ENCODE data around the gene PNMT.

PNMT gene, protein sequence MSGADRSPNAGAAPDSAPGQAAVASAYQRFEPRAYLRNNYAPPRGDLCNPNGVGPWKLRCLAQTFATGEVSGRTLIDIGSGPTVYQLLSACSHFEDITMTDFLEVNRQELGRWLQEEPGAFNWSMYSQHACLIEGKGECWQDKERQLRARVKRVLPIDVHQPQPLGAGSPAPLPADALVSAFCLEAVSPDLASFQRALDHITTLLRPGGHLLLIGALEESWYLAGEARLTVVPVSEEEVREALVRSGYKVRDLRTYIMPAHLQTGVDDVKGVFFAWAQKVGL

DNA sequence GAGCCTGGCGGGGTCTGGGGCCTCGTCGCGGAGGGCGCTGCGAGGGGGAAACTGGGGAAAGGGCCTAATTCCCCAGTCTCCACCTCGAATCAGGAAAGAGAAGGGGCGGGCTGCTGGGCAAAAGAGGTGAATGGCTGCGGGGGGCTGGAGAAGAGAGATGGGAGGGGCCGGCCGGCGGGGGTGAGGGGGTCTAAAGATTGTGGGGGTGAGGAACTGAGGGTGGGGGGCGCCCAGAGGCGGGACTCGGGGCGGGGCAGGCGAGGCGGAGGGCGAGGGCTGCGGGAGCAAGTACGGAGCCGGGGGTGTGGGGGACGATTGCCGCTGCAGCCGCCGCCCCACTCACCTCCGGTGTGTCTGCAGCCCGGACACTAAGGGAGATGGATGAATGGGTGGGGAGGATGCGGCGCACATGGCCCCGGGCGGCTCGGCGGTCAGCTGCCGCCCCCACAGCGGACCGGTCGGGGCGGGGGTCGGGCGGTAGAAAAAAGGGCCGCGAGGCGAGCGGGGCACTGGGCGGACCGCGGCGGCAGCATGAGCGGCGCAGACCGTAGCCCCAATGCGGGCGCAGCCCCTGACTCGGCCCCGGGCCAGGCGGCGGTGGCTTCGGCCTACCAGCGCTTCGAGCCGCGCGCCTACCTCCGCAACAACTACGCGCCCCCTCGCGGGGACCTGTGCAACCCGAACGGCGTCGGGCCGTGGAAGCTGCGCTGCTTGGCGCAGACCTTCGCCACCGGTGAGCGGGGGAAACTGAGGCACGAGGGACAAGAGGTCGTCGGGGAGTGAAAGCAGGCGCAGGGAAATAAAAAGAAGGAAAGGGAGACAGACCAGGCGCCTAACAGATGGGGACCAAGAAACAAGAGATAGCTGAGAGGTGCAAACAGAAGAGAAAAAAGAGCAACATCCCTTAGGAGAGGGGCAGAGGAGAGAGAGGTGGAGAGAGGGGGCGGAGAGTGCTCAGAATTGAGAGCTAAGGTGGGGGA, at the start of gene PNMT:
Gene PNMT, plus strand, starts transcription at position 509 of the 980 bp plus-strand sequence. Its CDS starts 23 bp downstream, at position 532.
- DNase-seq (ENCODE audit: low spot score): peak; percentile 58

DNA sequence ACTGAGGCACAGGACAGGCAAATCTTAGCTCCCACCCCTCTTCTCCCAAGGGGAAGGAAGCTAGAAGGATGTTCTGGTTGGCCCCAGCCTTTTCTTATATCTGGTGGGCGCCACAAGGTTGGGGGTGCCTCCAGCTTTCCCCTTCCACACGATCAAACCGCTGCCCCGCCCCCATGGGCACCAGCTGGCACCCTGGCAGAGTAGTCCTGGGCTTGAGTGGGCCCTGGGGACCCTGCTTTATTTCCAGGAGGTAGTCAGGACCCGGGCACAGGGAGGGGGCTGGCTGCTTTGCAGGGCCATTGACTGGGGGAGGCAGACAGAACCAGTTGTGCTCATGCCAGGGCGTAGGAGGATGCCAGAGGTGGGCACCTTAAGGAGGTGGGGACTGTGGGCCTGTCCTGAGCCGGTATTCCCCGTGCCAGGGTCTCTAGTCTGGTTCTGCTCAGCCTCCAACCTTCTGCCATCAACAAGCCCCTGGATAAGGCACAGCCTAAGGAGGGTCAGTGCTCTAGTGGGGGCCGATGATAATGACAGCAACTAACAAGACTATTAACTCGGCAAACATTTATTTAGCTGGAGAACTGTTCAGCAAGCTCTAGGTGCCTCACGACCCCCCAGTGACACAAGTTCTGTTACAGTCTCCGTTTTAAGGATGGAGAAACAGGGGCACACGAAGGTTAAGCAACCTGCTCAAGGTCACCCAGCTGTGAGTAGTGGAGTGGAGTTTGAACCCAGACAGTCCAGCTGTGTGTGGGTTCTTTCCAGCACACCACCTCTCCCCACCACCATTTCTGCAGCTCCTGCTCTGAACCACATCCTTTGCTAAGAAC, 49.1 kb upstream of the PNMT start:
- no peak for DNase-seq (ENCODE audit: low spot score)

DNA sequence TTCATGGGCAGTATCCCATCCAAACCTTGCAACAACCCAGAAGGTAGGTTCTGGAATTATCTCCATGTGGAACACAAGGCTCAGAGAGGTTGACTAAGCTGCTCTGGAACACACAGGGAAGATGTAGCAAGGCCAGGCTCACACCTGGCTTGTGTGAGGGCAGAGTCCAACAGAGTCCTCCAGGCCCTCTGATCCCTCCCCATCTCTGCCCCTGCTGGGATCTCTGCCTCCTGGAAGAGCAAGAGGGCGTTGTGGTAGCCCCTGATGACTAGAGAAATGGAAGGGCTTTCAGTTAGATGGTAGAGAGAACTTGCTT, 48.5 kb upstream of the PNMT start:
- DNase-seq (ENCODE audit: low spot score): no peak

DNA sequence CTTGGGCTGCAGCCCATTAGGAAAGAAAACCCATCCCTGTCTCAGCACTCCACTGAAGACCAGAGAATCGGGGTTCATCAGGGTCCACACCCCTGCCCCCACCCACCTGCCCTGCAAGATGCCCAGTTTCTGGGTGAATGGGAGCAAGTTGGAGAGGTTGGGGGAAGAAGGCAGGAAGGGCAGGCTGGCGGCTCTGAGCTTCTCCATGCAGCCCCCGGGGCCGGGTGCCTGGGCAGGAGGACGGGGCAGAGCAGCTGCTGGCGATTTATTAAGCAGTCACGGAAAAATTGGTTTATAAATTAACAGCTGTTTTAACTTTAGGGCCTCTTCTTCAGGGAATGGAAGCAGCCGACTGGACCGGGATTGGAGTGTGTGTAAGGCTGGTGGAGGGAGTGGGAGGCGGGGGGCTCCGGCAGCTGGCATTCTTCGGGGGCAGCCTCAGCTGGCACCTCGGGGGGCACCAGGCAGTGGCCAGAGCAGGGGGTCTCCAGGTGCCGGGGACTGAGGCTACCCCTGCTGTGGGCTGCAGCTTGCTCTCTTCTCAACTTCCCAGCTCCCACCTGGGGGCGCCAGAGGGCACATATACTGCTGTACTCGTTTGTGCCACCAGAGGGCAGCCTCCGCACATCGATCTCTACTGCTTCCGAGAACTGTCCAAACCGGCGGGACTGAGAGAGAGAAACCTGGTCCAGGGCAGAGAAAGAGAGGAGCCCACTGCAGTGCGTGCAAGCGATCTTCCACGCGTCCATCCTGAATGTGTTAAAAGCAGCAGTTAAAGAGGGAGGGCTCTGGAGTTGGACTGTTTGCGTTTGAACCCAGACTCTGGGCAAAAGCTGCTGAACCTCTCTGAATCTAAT, 46.5 kb upstream of the PNMT start:
- peak; percentile 89 for DNase-seq (ENCODE audit: low spot score)

GRCh38 chr17:39622380-39623006, 45.8 kb upstream of the PNMT start:
- DNase-seq (ENCODE audit: low spot score): no peak

- DNase-seq (ENCODE audit: low spot score): peak; percentile 85
Observed at GRCh38 chr17:39623356-39623950, 44.8 kb upstream of the PNMT start.

GRCh38 chr17:39624313-39624712, 43.9 kb upstream of the PNMT start:
- no peak for DNase-seq (ENCODE audit: low spot score)

GRCh38 chr17:39625198-39625785, 43.0 kb upstream of the PNMT start:
- no peak for DNase-seq (ENCODE audit: low spot score)

GRCh38 chr17:39626171-39627046, 41.8 kb upstream of the PNMT start, which contains the start of gene PPP1R1B:
TSS of gene PPP1R1B (plus strand) at chr17:39626952. CDS start at chr17:39627393, 441 bp downstream.
- DNase-seq (ENCODE audit: low spot score): peak; percentile 55

- DNase-seq (ENCODE audit: low spot score): no peak
Observed at GRCh38 chr17:39627047-39627711, 41.1 kb upstream of the PNMT start.

DNA sequence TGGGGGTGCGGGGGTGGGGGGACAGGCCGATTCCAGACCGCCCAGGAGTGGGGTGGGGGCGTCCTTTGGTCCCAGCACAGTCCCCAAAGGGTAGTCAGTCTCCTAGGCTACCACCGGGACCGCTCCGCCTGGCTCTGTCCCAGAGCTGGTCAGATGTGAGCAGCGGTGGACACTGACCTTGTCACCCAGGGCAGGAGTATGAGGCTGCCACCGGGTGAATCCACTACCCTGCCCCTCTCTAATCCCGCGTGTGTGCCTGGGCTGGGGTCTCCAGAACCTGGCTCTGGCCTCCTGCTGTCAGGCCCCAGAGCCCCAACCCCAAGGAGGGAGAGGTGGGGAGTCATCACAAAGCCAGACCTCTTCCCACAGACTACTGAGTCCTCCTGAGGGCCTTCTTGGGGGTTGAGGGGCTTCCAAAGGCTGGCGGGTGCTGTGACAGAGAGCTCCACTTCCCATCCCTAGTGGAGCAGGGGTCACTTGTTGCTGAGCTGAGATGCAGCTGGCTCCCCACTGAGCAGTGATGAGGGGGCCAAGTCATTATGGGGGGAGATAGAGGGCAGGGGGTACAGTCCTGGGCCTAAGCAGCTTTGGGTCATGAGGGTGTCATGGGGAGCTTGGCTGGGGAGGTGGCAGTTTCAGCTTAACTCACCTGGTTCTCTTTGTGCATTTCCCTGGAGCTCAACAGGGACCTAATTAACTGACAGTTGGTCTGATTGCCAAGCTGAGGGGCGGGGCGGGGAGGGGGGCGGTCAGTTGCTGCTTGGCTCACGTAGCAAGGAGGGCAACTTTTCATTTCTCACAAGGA, 40.3 kb upstream of the PNMT start:
- no peak for DNase-seq (ENCODE audit: low spot score)

- DNase-seq (ENCODE audit: low spot score): no peak
Observed at GRCh38 chr17:39628655-39629493, 39.4 kb upstream of the PNMT start.

GRCh38 chr17:39629494-39629880, 38.8 kb upstream of the PNMT start:
- no peak for DNase-seq (ENCODE audit: low spot score)

GRCh38 chr17:39629898-39630297, 38.4 kb upstream of the PNMT start:
- no peak for DNase-seq (ENCODE audit: low spot score)

DNA sequence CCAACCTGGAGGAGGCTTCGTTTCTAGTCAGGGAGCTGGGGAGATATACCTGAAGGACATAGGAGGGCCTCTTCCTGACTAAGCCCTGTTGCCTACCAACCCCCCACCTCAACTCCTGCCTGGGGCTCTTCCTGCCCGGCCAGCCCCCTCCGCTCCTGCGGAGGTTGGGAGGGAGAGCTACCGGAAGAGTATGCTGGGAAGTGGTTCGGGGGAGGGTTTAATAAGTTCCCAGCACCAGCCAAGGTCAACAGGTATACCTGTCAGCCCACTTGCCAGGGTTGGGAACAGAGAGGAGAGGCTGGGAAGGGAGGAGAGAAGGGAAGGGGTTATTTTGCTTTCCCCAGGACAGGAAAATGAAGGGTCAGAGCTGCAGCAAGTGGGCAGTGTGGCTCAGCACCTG, 36.9 kb upstream of the PNMT start:
- no peak for DNase-seq (ENCODE audit: low spot score)

GRCh38 chr17:39632153-39632941, 35.9 kb upstream of the PNMT start:
- DNase-seq (ENCODE audit: low spot score): peak; percentile 89
